Measurements from ENCODE around the gene RNGTT.

- no peak for TF ChIP-seq CEBPB (IDR thresholded peaks at IDR 0.05; ENCODE audit: borderline replicate concordance in 1 of 2, low read depth in 2 of 2, low read length in 2 of 2)
- TF ChIP-seq CTCF (IDR thresholded peaks at IDR 0.05 in 2 of 3, conservative IDR thresholded peaks at IDR 0.05 in 1 of 3; ENCODE audit: control insufficient read depth in 2 of 3, extremely low read depth in 1 of 3, insufficient read depth in 1 of 3, low read depth in 3 of 3, low read length in 3 of 3): no peak
- no peak for TF ChIP-seq ZNF274 (IDR thresholded peaks at IDR 0.05; ENCODE audit: insufficient read depth, insufficient read length)
- TF ChIP-seq REST (IDR thresholded peaks at IDR 0.05; ENCODE audit: low read depth, low read length): no peak
- TF ChIP-seq SMC3 (IDR thresholded peaks at IDR 0.05; ENCODE audit: borderline replicate concordance, low read length): no peak
- TF ChIP-seq HDAC2 (IDR thresholded peaks at IDR 0.05): no peak
- TF ChIP-seq GABPA (IDR thresholded peaks at IDR 0.05; ENCODE audit: low read depth): no peak
- no peak for TF ChIP-seq POLR2A (IDR thresholded peaks at IDR 0.05; ENCODE audit: low read depth, low read length)
- TF ChIP-seq NFIC (IDR thresholded peaks at IDR 0.05; ENCODE audit: low read depth, low read length): no peak
Measured at GRCh38 chr6:88741071-88741470, 222.3 kb downstream of the RNGTT start.
